Measurements from ENCODE around the gene SP2. TPM values are rescaled to one million over a fixed set of nuclear protein-coding genes. Genes with fewer than 3 reads are reported as not detected.

Gene SP2
- total and polyA plus RNA-seq, 2 of the 13 experiments (the other 11 are each of a cell fraction or from before 2014, with no cell fraction given): 1.4 to 4.8 TPM

- peak; percentile 42; the same call in 1 of the 2 replicates for TF ChIP-seq HNF1B (CRISPR knock-in tag; IDR thresholded peaks at IDR 0.05)
- TF ChIP-seq NBN (conservative IDR thresholded peaks at IDR 0.05): no peak
- TF ChIP-seq KIAA2018 (CRISPR knock-in tag; IDR thresholded peaks at IDR 0.05; ENCODE audit: borderline replicate concordance): no peak
- TF ChIP-seq ZFYVE20 (CRISPR knock-in tag; IDR thresholded peaks at IDR 0.05; ENCODE audit: borderline replicate concordance, low read depth): peak; percentile 56; the same call in 1 of the 2 replicates
- TF ChIP-seq ZNF10 (CRISPR knock-in tag; IDR thresholded peaks at IDR 0.05; ENCODE audit: borderline replicate concordance, low read depth): no peak
- no peak for TF ChIP-seq RFXAP (CRISPR knock-in tag; IDR thresholded peaks at IDR 0.05; ENCODE audit: borderline replicate concordance)
- TF ChIP-seq KAT8 (CRISPR knock-in tag; IDR thresholded peaks at IDR 0.05): peak; percentile 91
- TF ChIP-seq MAF1 (CRISPR knock-in tag; IDR thresholded peaks at IDR 0.05; ENCODE audit: borderline replicate concordance): no peak
- TF ChIP-seq HMGXB4 (CRISPR knock-in tag; IDR thresholded peaks at IDR 0.05; ENCODE audit: borderline replicate concordance in 1 of 2, low read depth in 1 of 2): peak in 1 of 2 experiments; percentile 39; a peak in 2 of 4 replicates
- no peak for TF ChIP-seq YY1 (IDR thresholded peaks at IDR 0.05; ENCODE audit: insufficient read depth, insufficient replicate concordance, low read depth, low read length)
- TF ChIP-seq HCFC1 (IDR thresholded peaks at IDR 0.05; ENCODE audit: low read depth, low read length): no peak
- no peak for TF ChIP-seq FOXP1 (IDR thresholded peaks at IDR 0.05)
- TF ChIP-seq FOXP1 (CRISPR knock-in tag; IDR thresholded peaks at IDR 0.05): peak; percentile 41; the same call in 1 of the 2 replicates
- TF ChIP-seq SAFB2 (CRISPR knock-in tag; IDR thresholded peaks at IDR 0.05; ENCODE audit: borderline replicate concordance, low read depth): no peak
Observed at GRCh38 chr17:47895347-47895855, 635 bp upstream of the SP2 start (continued).

Measured in HepG2 (cell line).